Thyroid gland (tissue), 4 donors: ENCODE data around the gene IER5L. TPM values are rescaled to one million over a fixed set of nuclear protein-coding genes. Genes with fewer than 3 reads are reported as not detected.
A peak's percentile ranks its signal among the peaks of the same experiment; 100 is the strongest.
"Not testable (repeated sequence)": the region's sequence is repeated elsewhere in the genome, so short reads cannot be mapped to it uniquely, and the experiment has no call there.

Source experiments
- DNase-seq, 2 donors: peaks; one replicate each; pipeline ENCODE4 v3.0.0-alpha.2; 2019
- H3K27ac ChIP-seq, 3 donors: fragments of 200-600 bp; sonication (generic); 1 replicate in 2 of 3; 2 replicates in 1 of 3; pipeline ENCODE4 v1.5.1; 2016 to 2019; ENCODE audit warnings: mild to moderate bottlenecking in 1 of 3, moderate library complexity in 1 of 3
- H3K27me3 ChIP-seq: fragments of 200-600 bp; sonication (generic); one replicate; pipeline ENCODE4 v1.5.1; 2019
- H3K36me3 ChIP-seq, 2 donors: fragments of 200-600 bp; sonication (generic); one replicate each; pipeline ENCODE4 v1.5.1; 2016 to 2019
- H3K4me1 ChIP-seq, 2 donors: fragments of 200-600 bp; sonication (generic); one replicate each; pipeline ENCODE4 v1.5.1; 2017 to 2019
- H3K4me3 ChIP-seq, 3 donors: fragments of 200-600 bp; sonication (generic); replicated peaks in 1 of 3; 1 replicate in 2 of 3; 2 replicates in 1 of 3; pipeline ENCODE4 v1.5.1; 2016; ENCODE audit warnings: mild to moderate bottlenecking in 1 of 3
- H3K9me3 ChIP-seq: fragments of 200-600 bp; sonication (generic); one replicate; pipeline ENCODE4 v1.5.1; 2017
- POLR2A ChIP-seq, 2 donors: fragments of 450-650 bp; IDR thresholded peaks; one replicate each; pipeline ENCODE4 v1.6.1; 2017; ENCODE audit warnings: antibody characterized with exemption in 2 of 2, mild to moderate bottlenecking in 2 of 2, moderate library complexity in 1 of 2
- WGBS, 2 donors: methylation state at CpG; one replicate each; pipeline ENCODE4 v1.1.5; 2017; 5-methylcytosine and 5-hydroxymethylcytosine counted together
- intact Hi-C: fragments of 100-400 bp; cut with DNase I; formaldehyde crosslinking; loops from one replicate; pipeline ENCODE4 v1.15.1; 2023
- total RNA-seq, 4 donors: library from RNA; depleted of rRNA; stranded (reverse); fragments of >200 nt; gene quantifications; one replicate each; pipeline ENCODE4 v1.2.3, GENCODE V29; 2016
- TF ChIP-seq, protein P1 (sequence below), 6 experiments: fragments of 200-600 bp in 3 of 6; fragments of 450-650 bp in 3 of 6; sonication (generic) in 3 of 6; IDR thresholded peaks; one replicate each; pipeline ENCODE4 v1.5.1; 2016 to 2019; ENCODE audit warnings: antibody characterized with exemption in 6 of 6, mild to moderate bottlenecking in 2 of 6, inconsistent platforms in 1 of 6, moderate library complexity in 1 of 6

The IER5L gene
- total RNA-seq, 4 donors from 2014 or later: 7.8 to 20.2 (median 12.6) TPM

DNA sequence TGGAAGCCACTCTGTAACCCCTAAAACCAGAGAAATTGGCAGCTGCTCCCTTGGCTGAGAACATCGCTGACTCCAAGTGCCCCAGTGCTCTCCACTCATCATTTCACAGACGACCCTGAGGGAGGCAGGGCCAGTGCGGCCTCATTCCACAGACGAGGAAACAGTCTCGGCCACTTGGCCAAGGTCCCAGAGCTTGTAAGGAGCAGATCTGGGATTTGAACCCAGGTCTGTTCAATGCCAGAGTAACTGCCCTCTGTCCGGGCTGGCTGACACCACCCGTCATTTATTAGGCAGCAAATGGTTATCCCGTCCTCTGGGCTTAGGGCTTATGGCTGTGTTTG, 19.9 kb upstream of the IER5L start:
- no peak overlapping the region for H3K4me3 ChIP-seq
- peak overlapping the region in 2 of 3 donors; percentile 73 for H3K27ac ChIP-seq
- WGBS, 2 donors: 36 to 41% methylated on average over 6 to 8 of the region's 8 CpGs
- no peaks in the 10 kb centered on the region for H3K9me3 ChIP-seq
- H3K27me3 ChIP-seq: no peaks in the 10 kb centered on the region
- no peaks in the 10 kb centered on the region for H3K36me3 ChIP-seq
- TF ChIP-seq, protein P1, sequence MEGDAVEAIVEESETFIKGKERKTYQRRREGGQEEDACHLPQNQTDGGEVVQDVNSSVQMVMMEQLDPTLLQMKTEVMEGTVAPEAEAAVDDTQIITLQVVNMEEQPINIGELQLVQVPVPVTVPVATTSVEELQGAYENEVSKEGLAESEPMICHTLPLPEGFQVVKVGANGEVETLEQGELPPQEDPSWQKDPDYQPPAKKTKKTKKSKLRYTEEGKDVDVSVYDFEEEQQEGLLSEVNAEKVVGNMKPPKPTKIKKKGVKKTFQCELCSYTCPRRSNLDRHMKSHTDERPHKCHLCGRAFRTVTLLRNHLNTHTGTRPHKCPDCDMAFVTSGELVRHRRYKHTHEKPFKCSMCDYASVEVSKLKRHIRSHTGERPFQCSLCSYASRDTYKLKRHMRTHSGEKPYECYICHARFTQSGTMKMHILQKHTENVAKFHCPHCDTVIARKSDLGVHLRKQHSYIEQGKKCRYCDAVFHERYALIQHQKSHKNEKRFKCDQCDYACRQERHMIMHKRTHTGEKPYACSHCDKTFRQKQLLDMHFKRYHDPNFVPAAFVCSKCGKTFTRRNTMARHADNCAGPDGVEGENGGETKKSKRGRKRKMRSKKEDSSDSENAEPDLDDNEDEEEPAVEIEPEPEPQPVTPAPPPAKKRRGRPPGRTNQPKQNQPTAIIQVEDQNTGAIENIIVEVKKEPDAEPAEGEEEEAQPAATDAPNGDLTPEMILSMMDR (IDR thresholded peaks at IDR 0.05): no peak
- no peak for TF ChIP-seq POLR2A (IDR thresholded peaks at IDR 0.05)
- DNase-seq: no peak
- intact Hi-C loops: no loop called here
- no peaks in the 10 kb centered on the region for H3K4me1 ChIP-seq

DNA sequence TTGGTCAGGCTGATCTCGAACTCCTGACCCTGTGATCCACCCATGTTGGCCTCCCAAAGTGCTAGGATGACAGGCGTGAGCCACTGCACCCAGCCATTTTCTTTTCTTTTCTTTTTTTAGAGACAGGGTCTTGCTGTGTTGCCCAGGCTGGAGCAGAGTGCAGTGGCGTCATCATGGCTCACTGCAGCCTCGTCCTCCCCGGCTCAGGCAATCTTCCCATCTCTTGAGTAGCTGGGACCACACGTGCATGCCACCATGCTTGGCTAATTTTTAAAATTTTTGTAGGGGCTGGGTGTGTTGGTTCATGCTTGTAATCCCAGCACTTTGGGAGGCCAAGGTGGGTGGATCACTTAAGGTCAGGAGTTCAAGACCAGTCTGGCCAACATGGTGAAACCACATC, 19.0 kb upstream of the IER5L start:
- DNase-seq, H3K9me3 ChIP-seq, H3K27ac ChIP-seq, intact Hi-C loops, H3K4me3 ChIP-seq, H3K4me1 ChIP-seq, H3K36me3 ChIP-seq, H3K27me3 ChIP-seq: not testable (repeated sequence)
- 70 to 72% methylated on average over 6 of the region's 6 CpGs for WGBS, 2 donors

DNA sequence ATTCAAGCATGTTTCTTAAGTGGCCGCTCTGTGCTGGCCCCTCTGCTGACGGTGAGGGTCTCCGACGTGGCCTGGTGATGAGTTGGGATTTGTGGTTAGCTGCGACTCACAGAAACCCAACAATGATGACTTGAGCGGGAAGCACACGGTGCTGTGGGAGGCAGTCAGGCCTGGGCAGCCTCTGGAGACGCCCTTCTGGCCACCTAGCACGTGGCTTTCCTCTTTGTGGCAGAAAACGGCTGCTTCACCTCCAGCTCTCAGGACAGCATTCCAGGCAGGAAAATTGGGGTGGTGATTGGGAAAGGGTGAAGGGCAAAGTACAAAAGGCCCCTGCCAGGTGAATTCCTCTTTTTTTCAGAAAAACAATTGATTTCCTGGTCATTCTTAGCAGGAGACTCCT, 17.5 kb upstream of the IER5L start:
- TF ChIP-seq POLR2A (IDR thresholded peaks at IDR 0.05): no peak
- no peaks in the 10 kb centered on the region for H3K36me3 ChIP-seq
- no peak overlapping the region for H3K4me3 ChIP-seq
- DNase-seq: no peak
- intact Hi-C loops: no loop called here
- H3K27ac ChIP-seq: no peak overlapping the region
- H3K9me3 ChIP-seq: no peaks in the 10 kb centered on the region
- WGBS, 2 donors: 87 to 94% methylated on average over 8 to 10 of the region's 10 CpGs
- H3K27me3 ChIP-seq: no peaks in the 10 kb centered on the region
- no peaks in the 10 kb centered on the region for H3K4me1 ChIP-seq

DNA sequence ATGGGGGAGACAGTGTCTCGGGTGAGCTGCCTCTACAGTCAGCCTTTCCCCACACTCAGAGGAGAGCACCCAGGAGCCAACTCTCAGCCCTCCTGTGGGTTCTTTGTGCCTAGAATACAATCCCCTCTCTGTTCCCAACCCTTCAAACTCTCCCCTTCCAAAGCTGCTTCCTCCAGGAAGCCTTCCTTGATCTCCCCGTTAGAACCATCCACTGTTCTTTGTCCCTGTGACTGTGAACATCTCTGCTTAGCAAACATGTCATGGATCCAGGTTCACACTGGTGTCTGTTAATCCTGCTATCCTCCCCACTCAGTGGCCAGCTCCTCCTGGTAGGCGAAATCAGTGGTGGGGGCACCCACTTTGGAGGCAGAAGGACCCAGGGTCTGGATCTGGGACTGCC, 16.2 kb upstream of the IER5L start:
- no peak for TF ChIP-seq POLR2A (IDR thresholded peaks at IDR 0.05)
- no peaks in the 10 kb centered on the region for H3K9me3 ChIP-seq
- no peak overlapping the region for H3K4me3 ChIP-seq
- no peak for DNase-seq
- H3K4me1 ChIP-seq: no peaks in the 10 kb centered on the region
- H3K27ac ChIP-seq: no peak overlapping the region
- WGBS, 2 donors: 57 to 61% methylated on average over 3 of the region's 3 CpGs
- intact Hi-C loops: no loop called here
- no peaks in the 10 kb centered on the region for H3K27me3 ChIP-seq
- no peaks in the 10 kb centered on the region for H3K36me3 ChIP-seq

DNA sequence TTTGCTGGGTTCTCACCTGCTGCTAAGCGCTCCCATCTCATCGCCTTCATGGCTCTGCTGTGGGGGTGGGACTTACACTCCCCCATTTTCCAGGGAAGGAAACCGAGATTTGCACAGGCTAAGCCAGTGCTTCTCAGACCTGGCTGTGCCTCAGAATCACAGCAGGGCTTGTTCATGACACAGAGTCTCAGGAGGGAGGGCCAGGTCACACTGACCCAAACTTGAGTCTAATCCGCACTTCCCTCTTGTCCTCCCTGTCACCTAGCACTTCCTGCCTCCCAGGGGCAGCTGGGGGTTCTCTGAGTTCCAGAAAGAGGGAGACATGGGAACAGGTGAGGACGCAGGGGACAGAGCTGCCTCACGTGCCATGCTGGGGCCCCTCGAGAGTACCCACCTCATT, 15.6 kb upstream of the IER5L start:
- no peaks in the 10 kb centered on the region for H3K9me3 ChIP-seq
- H3K27me3 ChIP-seq: no peaks in the 10 kb centered on the region
- no peaks in the 10 kb centered on the region for H3K36me3 ChIP-seq
- intact Hi-C loops: no loop called here
- TF ChIP-seq POLR2A (IDR thresholded peaks at IDR 0.05): no peak
- H3K27ac ChIP-seq: no peak overlapping the region
- H3K4me1 ChIP-seq: no peaks in the 10 kb centered on the region
- no peak overlapping the region for H3K4me3 ChIP-seq
- DNase-seq: no peak
- 78 to 80% methylated on average over 7 of the region's 7 CpGs for WGBS, 2 donors

DNA sequence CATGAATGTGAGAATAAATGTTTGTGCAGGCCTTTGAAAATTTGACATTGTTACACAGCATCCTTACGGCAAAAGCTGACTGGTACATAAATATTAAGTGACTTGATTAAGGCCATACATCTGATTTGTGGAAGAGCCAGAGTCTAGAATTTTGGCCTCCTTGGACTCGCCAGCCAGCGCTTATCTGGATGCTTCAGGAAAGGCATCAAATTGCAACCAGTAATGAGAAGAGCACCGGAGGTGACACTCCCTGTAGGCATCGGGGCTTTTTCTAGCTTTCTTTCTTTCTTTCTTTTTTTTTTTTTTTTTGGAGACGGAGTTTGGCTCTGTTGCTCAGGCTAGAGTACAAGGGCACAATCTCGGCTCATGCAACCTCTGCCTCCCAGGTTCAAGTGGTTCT, 13.2 kb upstream of the IER5L start:
- TF ChIP-seq POLR2A (IDR thresholded peaks at IDR 0.05): no peak
- TF ChIP-seq, protein P1 (IDR thresholded peaks at IDR 0.05): no peak
- no peak for DNase-seq
- Histone ChIP-seq H3K27me3 (no peaks in the 10 kb centered on the region), H3K4me3 (no peak overlapping the region), H3K27ac (no peak overlapping the region), H3K4me1 (no peaks in the 10 kb centered on the region), H3K36me3 (no peaks in the 10 kb centered on the region), H3K9me3 (no peaks in the 10 kb centered on the region)
- intact Hi-C loops: no loop called here
- WGBS, 2 donors: 93 to 94% methylated on average over 7 of the region's 7 CpGs

DNA sequence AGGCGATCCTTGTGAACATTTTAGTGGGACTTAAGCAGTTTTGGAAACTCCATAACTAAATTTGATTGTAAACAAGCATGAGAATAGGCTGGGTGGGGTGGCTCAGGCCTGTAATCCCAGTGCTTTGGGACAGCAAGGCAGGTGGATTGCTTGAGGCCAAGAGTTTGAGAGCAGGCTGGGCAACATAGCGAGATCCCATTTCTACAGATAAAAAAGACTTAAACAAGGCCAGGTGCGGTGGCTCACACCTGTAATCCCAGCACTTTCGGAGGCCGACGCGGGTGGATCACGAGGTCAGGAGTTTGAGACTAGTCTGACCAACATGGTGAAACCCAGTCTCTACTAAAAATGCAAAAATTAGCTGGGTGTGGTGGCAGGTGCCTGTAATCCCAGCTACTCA, 11.9 kb upstream of the IER5L start:
- H3K4me3 ChIP-seq, H3K9me3 ChIP-seq, H3K4me1 ChIP-seq, DNase-seq, H3K36me3 ChIP-seq, H3K27me3 ChIP-seq, H3K27ac ChIP-seq: not testable (repeated sequence)
- intact Hi-C loops: loop anchor here (10.0 kb wide), 1 partner anchor 135 kb away; no protein-coding TSS in a partner anchor
- 96 to 98% methylated on average over 8 of the region's 8 CpGs for WGBS, 2 donors

DNA sequence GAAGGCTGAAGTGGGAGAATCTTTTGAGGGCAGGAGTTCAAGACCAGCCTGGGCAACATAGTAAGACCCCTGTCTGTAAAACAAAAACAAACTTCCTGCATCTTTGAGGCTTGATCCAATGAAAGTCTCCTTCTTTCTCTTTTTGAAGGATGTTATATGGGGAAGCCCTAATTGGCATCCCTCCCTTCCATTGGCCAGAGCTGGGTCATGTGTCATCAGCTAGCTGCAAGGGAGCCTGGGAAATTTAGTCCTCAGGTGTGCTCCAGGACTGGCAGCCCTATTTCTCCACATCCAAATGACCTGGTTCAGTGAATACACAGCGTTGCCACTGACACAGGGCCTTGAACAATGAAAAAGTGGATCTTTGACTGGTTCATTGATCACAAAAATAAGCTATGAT, 9.0 kb upstream of the IER5L start:
- WGBS, 2 donors: 69 to 79% methylated on average over 1 of the region's 1 CpG
- Histone ChIP-seq H3K27me3 (no peaks in the 10 kb centered on the region), H3K4me3 (no peak overlapping the region), H3K27ac (no peak overlapping the region), H3K36me3 (no peaks in the 10 kb centered on the region), H3K4me1 (no peaks in the 10 kb centered on the region), H3K9me3 (no peaks in the 10 kb centered on the region)
- TF ChIP-seq POLR2A (IDR thresholded peaks at IDR 0.05): no peak
- TF ChIP-seq, protein P1 (IDR thresholded peaks at IDR 0.05): no peak
- DNase-seq: no peak
- intact Hi-C loops: loop anchor here (10.0 kb wide), 1 partner anchor 138 kb away; no protein-coding TSS in a partner anchor
